PC-9 (cell line): ENCODE results near the gene GOLPH3. TPM values are rescaled to one million over a fixed set of nuclear protein-coding genes. Genes with fewer than 3 reads are reported as not detected.

Experiments used
- BruUV-seq: library from RNA; stranded (reverse); fragments of 400-500 nt; replicated peaks from 2 replicates; lab custom pipeline; 2021; lab: Mats Ljungman, UMichigan
- CTCF ChIA-PET: fragments of 300-600 bp; sonication (Branson Sonifier 250); formaldehyde crosslinking; loops from one replicate; lab custom pipeline; 2022; ENCODE audit warnings: antibody characterized with exemption; lab: Charles Lee
- POLR2A ChIA-PET: fragments of 300-600 bp; sonication (Branson Sonifier 250); formaldehyde crosslinking; loops from one replicate; lab custom pipeline; 2022; ENCODE audit warnings: antibody characterized with exemption; ENCODE audit not compliant: unreplicated experiment; lab: Charles Lee
- DNase-seq, 2 experiments: peaks; one replicate each; pipeline versions ENCODE4 v3.0.0 to v3.0.0-alpha.2; 2015 to 2022; ENCODE audit warnings: mixed read lengths in 1 of 2
- H2AFZ ChIP-seq: fragments of 200-600 bp; sonication (generic); 2 replicates; pipeline ENCODE4 v1.8.1; 2017; ENCODE audit warnings: antibody characterized with exemption
- H3F3A ChIP-seq: fragments of 200-600 bp; sonication (generic); 2 replicates; pipeline ENCODE4 v1.8.1; 2017; ENCODE audit warnings: antibody characterized with exemption, mild to moderate bottlenecking, low read depth; ENCODE audit not compliant: insufficient read depth
- H3K27ac ChIP-seq: fragments of 200-600 bp; sonication (generic); 2 replicates; pipeline ENCODE4 v1.6.1; 2016; ENCODE audit warnings: mixed run types
- H3K27me3 ChIP-seq: fragments of 200-600 bp; sonication (generic); 2 replicates; pipeline ENCODE4 v1.6.1; 2016; ENCODE audit warnings: low read depth, mixed run types; ENCODE audit not compliant: insufficient read depth
- H3K36me3 ChIP-seq: fragments of 200-600 bp; sonication (generic); 2 replicates; pipeline ENCODE4 v1.6.1; 2016; ENCODE audit warnings: low read depth, mixed run types
- H3K4me1 ChIP-seq: fragments of 200-600 bp; sonication (generic); replicated peaks from 2 replicates; pipeline ENCODE4 v1.6.1; 2016; ENCODE audit warnings: mixed run types; ENCODE audit not compliant: insufficient read depth
- H3K4me2 ChIP-seq: fragments of 200-600 bp; sonication (generic); 2 replicates; pipeline ENCODE4 v1.6.1; 2017; ENCODE audit warnings: mixed run types
- H3K4me3 ChIP-seq: fragments of 200-600 bp; sonication (generic); 2 replicates; pipeline ENCODE4 v1.6.1; 2016; ENCODE audit warnings: mixed run types
- H3K79me2 ChIP-seq: fragments of 200-600 bp; sonication (generic); 2 replicates; pipeline ENCODE4 v1.6.1; 2017; ENCODE audit warnings: low read depth, mixed run types
- H3K9me2 ChIP-seq: fragments of 200-600 bp; sonication (generic); 2 replicates; pipeline ENCODE4 v1.8.1; 2017; ENCODE audit warnings: mild to moderate bottlenecking; ENCODE audit not compliant: insufficient read depth
- H3K9me3 ChIP-seq: fragments of 200-600 bp; sonication (generic); 2 replicates; pipeline ENCODE4 v1.8.1; 2016; ENCODE audit warnings: low read depth; ENCODE audit not compliant: insufficient read depth
- H4K20me1 ChIP-seq: fragments of 200-600 bp; sonication (generic); 2 replicates; pipeline ENCODE4 v1.8.1; 2017; ENCODE audit not compliant: insufficient read depth
- CTCF ChIP-seq: fragments of 200-600 bp; sonication (generic); conservative IDR thresholded peaks from 2 replicates; pipeline ENCODE4 v1.6.1; 2017; ENCODE audit warnings: mixed run types, antibody characterized with exemption, mild to moderate bottlenecking, moderate library complexity
- EZH2 ChIP-seq: fragments of 200-600 bp; sonication (generic); IDR thresholded peaks from 2 replicates; pipeline ENCODE4 v1.8.0; 2017; ENCODE audit warnings: antibody characterized with exemption, low read depth
- intact Hi-C: fragments of 100-400 bp; cut with micrococcal nuclease; formaldehyde crosslinking; loops from one replicate; pipeline ENCODE4 v1.10.0; 2022; ENCODE audit not compliant: unreplicated experiment
- total RNA-seq: library from RNA; stranded (reverse); gene quantifications from 2 replicates; pipeline ENCODE4 v1.2.3, GENCODE V29; 2021

Gene GOLPH3
- total RNA-seq, 1 experiment from 2014 or later: 179 TPM

GRCh38 chr5:32129074-32129598 lies 45.0 kb downstream of the GOLPH3 start:
- Histone ChIP-seq H3K79me2 (peaks cover 18% of the 10 kb centered on the region), H3F3A (peaks cover 14% of the 10 kb centered on the region; the same call in 1 of the 2 replicates), H3K9me3 (no peaks in the 10 kb centered on the region), H4K20me1 (peaks cover 65% of the 10 kb centered on the region), H2AFZ (no peak overlapping the region), H3K9me2 (no peaks in the 10 kb centered on the region), H3K27me3 (no peaks in the 10 kb centered on the region), H3K36me3 (peaks cover 28% of the 10 kb centered on the region), H3K4me1 (no peaks in the 10 kb centered on the region), H3K27ac (no peak overlapping the region), H3K4me2 (no peak overlapping the region), H3K4me3 (no peak overlapping the region)
- ChIA-PET POLR2A (interaction anchor here (0.6 kb wide), 1 partner anchor 35 kb away, joined by 4 read pairs; no protein-coding TSS in a partner anchor), CTCF (interaction anchor here (0.6 kb wide), 1 partner anchor 461 kb away, joined by 3 read pairs; no protein-coding TSS in a partner anchor)
- no TSS peak for BruUV-seq
- DNase-seq: no peak
- intact Hi-C loops: no loop called here
- TF ChIP-seq EZH2: no peak
- no peak for TF ChIP-seq CTCF

- intact Hi-C loops: no loop called here
- H3K9me2 ChIP-seq: no peaks in the 10 kb centered on the region
- no peaks in the 10 kb centered on the region for H3K9me3 ChIP-seq
- H2AFZ ChIP-seq: no peak overlapping the region
- POLR2A ChIA-PET: interaction anchor here (0.6 kb wide), 3 partner anchors 44 to 185 kb away, joined by 4 to 7 read pairs (median 4); no protein-coding TSS in a partner anchor
- H3F3A ChIP-seq: peaks cover 8% of the 10 kb centered on the region; the same call in 1 of the 2 replicates
- no peaks in the 10 kb centered on the region for H3K4me1 ChIP-seq
- DNase-seq: no peak
- peaks cover 18% of the 10 kb centered on the region for H3K79me2 ChIP-seq
- peaks cover 60% of the 10 kb centered on the region for H4K20me1 ChIP-seq
- BruUV-seq: no TSS peak
- H3K27ac ChIP-seq: no peak overlapping the region
- H3K4me3 ChIP-seq: no peak overlapping the region
- peaks cover 25% of the 10 kb centered on the region for H3K36me3 ChIP-seq
- H3K27me3 ChIP-seq: no peaks in the 10 kb centered on the region
- TF ChIP-seq CTCF (no peak), EZH2 (no peak)
- no peak overlapping the region for H3K4me2 ChIP-seq
- CTCF ChIA-PET: interaction anchor here (0.5 kb wide), 1 partner anchor 96 kb away, joined by 3 read pairs; no protein-coding TSS in a partner anchor
Observed at GRCh38 chr5:32127711-32128110, 46.4 kb downstream of the GOLPH3 start.

GRCh38 chr5:32126691-32127090 lies 47.4 kb downstream of the GOLPH3 start:
- Histone ChIP-seq H3F3A (peaks cover 4% of the 10 kb centered on the region; the same call in 1 of the 2 replicates), H3K27me3 (no peaks in the 10 kb centered on the region), H3K9me3 (no peaks in the 10 kb centered on the region), H3K4me2 (no peak overlapping the region), H3K27ac (no peak overlapping the region), H3K36me3 (peaks cover 27% of the 10 kb centered on the region), H3K4me1 (no peaks in the 10 kb centered on the region), H3K9me2 (no peaks in the 10 kb centered on the region), H3K4me3 (no peak overlapping the region), H2AFZ (no peak overlapping the region), H4K20me1 (peaks cover 62% of the 10 kb centered on the region), H3K79me2 (peaks cover 18% of the 10 kb centered on the region)
- POLR2A ChIA-PET: interaction anchor here (0.6 kb wide), 3 partner anchors 11 to 33 kb away, joined by 3 to 15 read pairs (median 7); no protein-coding TSS in a partner anchor
- no peak for DNase-seq
- intact Hi-C loops: no loop called here
- CTCF ChIA-PET: no interaction called here
- BruUV-seq: no TSS peak
- TF ChIP-seq EZH2: no peak
- TF ChIP-seq CTCF: no peak
